ENCODE measurements around the gene KIAA2012.

The KIAA2012 gene

DNA sequence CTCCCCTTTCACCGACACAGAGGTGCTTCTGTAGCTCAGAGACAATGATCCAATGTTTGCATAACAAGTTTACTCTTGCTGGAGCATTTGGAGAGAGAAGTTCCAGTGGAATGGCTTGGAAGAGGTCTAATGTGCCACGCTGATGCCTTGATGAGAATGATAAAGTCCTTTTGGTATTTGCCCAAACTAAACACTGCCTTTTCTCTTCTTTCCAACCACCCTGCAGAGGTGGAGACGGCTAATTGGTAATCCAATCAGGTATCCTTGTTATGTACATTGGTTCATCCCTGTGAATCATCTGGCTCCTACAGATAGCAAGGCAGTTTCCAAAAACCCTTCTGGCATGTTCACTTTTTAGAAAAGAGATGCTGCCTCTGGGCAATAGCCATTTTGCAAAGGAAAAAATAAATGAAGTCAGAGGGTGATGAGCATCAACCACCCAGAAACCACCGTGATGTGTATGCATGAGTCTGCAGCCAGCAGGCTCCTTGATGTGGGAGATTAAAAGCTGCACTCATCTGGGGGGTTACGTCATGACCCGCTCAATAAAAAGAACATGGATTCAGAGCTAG, 40.6 kb downstream of the KIAA2012 start:
- ChIA-PET POLR2A (no interaction called here), CTCF (no interaction called here)
- no peak for DNase-seq (ENCODE audit: extremely low spot score)
- TF ChIP-seq, protein P1, sequence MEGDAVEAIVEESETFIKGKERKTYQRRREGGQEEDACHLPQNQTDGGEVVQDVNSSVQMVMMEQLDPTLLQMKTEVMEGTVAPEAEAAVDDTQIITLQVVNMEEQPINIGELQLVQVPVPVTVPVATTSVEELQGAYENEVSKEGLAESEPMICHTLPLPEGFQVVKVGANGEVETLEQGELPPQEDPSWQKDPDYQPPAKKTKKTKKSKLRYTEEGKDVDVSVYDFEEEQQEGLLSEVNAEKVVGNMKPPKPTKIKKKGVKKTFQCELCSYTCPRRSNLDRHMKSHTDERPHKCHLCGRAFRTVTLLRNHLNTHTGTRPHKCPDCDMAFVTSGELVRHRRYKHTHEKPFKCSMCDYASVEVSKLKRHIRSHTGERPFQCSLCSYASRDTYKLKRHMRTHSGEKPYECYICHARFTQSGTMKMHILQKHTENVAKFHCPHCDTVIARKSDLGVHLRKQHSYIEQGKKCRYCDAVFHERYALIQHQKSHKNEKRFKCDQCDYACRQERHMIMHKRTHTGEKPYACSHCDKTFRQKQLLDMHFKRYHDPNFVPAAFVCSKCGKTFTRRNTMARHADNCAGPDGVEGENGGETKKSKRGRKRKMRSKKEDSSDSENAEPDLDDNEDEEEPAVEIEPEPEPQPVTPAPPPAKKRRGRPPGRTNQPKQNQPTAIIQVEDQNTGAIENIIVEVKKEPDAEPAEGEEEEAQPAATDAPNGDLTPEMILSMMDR (IDR thresholded peaks at IDR 0.05; ENCODE audit: control extremely low read depth, extremely low read depth, low read depth, missing control alignments), result no peak

DNA sequence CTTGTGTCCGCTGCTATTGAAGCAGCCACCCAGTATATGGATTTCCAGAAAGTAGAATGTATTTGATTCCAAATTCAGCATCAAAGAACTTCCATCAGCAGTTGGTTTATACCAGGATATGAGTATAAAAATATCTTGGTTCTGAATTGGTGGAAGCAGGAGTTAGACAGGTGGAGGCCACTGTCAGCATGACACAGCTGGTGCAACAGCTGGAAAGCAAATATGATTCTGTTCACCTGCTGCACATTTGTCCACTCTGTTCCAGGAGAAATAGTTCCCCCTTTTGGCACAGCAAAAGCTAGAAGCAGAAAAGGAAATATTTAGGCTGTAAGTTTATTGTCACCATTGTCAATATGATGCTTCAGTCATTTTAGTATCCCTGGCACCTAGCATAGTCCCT, 41.2 kb downstream of the KIAA2012 start:
- TF ChIP-seq, protein P1 (IDR thresholded peaks at IDR 0.05; ENCODE audit: control extremely low read depth, extremely low read depth, low read depth, missing control alignments), result no peak
- POLR2A ChIA-PET, result no interaction called here
- CTCF ChIA-PET, result no interaction called here
- no peak for DNase-seq (ENCODE audit: extremely low spot score)

DNA sequence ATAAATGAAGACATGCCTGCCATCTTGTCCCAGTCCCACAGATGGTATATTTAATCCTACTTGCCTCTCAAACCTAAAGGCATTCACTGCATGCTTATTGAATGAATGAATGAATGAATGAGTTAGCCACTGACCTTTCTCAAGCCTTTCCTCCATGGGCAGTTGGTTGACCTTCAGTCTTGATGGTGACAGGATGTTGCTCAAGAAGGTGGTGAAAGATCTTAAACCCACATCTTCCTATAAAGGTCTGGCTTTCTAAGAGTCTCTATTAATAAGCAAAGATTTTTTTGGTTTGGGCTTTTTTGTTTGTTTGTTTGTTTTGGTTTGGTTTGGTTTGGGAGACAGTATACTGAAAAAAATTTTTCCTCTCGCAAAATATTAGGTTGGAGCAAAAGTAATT, 41.7 kb downstream of the KIAA2012 start:
- DNase-seq (ENCODE audit: extremely low spot score), result no peak
- POLR2A ChIA-PET, result no interaction called here
- CTCF ChIA-PET, result no interaction called here
- TF ChIP-seq, protein P1 (IDR thresholded peaks at IDR 0.05; ENCODE audit: control extremely low read depth, extremely low read depth, low read depth, missing control alignments), result no peak

DNA sequence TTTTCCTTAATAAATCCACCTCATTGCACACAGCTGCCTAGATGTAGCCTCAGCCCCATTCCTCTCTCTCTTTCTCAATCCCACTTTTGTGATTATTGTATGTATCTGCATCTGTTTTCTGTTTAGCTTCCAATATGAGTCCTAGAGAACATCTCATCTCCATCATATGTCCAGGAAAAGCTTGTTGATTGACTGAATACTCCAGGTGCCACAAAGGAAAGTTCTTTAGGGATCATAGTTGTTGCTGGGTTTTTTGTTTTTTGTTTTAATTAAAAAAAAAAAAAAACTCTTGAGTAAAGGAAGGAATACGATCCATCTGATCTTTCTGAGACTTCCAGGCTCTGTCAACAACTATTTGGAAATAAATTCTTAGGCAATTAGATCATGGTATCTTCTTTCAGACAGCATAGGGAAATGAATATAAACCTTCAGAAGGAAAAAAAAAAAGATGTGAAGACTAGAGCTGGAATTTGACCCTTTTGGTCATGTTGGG, 42.5 kb downstream of the KIAA2012 start:
- DNase-seq (ENCODE audit: extremely low spot score), result no peak
- CTCF ChIA-PET, result no interaction called here
- POLR2A ChIA-PET, result no interaction called here
- TF ChIP-seq, protein P1 (IDR thresholded peaks at IDR 0.05; ENCODE audit: control extremely low read depth, extremely low read depth, low read depth, missing control alignments), result no peak

GRCh38 chr2:202116691-202117090, 43.6 kb downstream of the KIAA2012 start:
- no peak for DNase-seq (ENCODE audit: extremely low spot score)
- TF ChIP-seq, protein P1 (IDR thresholded peaks at IDR 0.05; ENCODE audit: control extremely low read depth, extremely low read depth, low read depth, missing control alignments), result no peak
- CTCF ChIA-PET, result no interaction called here
- POLR2A ChIA-PET, result no interaction called here

GRCh38 chr2:202118168-202118567, 45.1 kb downstream of the KIAA2012 start:
- ChIA-PET CTCF (interaction anchor here (1.4 kb wide), 1 partner anchor 15 kb away, joined by 4 read pairs; no protein-coding TSS in a partner anchor), POLR2A (no interaction called here)
- no peak for DNase-seq (ENCODE audit: extremely low spot score)
- TF ChIP-seq, protein P1 (IDR thresholded peaks at IDR 0.05; ENCODE audit: control extremely low read depth, extremely low read depth, low read depth, missing control alignments), result no peak
